HFFc6 (cell line): ENCODE results near the gene FHAD1. TPM values are rescaled to one million over a fixed set of nuclear protein-coding genes. Genes with fewer than 3 reads are reported as not detected.
"Not testable (repeated sequence)": the region's sequence is repeated elsewhere in the genome, so short reads cannot be mapped to it uniquely, and the experiment has no call there.

Experiments
- DNase-seq: peaks from one replicate; pipeline ENCODE4 v3.0.0-alpha.2; 2018
- H3K27ac Mint-ChIP-seq: 2 replicates; pipeline ENCODE4 v1.8.0; 2020; ENCODE audit warnings: mild to moderate bottlenecking, mixed read lengths
- H3K27me3 Mint-ChIP-seq: 2 replicates; pipeline ENCODE4 v1.8.0; 2021; ENCODE audit warnings: mild to moderate bottlenecking, moderate library complexity, mixed read lengths; ENCODE audit not compliant: insufficient read depth
- H3K36me3 Mint-ChIP-seq: 2 replicates; pipeline ENCODE4 v1.8.0; 2021; ENCODE audit warnings: low read depth, mixed read lengths
- H3K4me1 Mint-ChIP-seq: 2 replicates; pipeline ENCODE4 v1.8.0; 2020; ENCODE audit warnings: low read depth, mixed read lengths
- H3K4me3 Mint-ChIP-seq: 2 replicates; pipeline ENCODE4 v1.8.0; 2020; ENCODE audit warnings: mild to moderate bottlenecking, moderate library complexity, mixed read lengths
- H3K9me3 Mint-ChIP-seq: 2 replicates; pipeline ENCODE4 v1.8.0; 2020; ENCODE audit warnings: mild to moderate bottlenecking, mixed read lengths
- CTCF ChIP-seq: fragments of 200-600 bp; sonication (generic); IDR thresholded peaks from 2 replicates; pipeline ENCODE4 v1.5.0; 2021; ENCODE audit warnings: antibody characterized with exemption, mild to moderate bottlenecking
- total RNA-seq, 6 experiments: library from RNA; stranded (reverse); fragmentation: NEBNext Ultra II Directional; extraction: Animal tissue kit (Norgen Biotek cat#: 25700); gene quantifications; 2 replicates in 1 of 6; 3 replicates in 5 of 6; pipeline ENCODE4 v1.2.3, GENCODE V29; 2021

FHAD1 gene
- total RNA-seq, 6 experiments from 2014 or later = 0.16 to 0.25 TPM; not detected in 4

GRCh38 chr1:15296585-15297321 is 49.7 kb downstream of the FHAD1 start:
- H3K27ac Mint-ChIP-seq = no peak overlapping the region
- no peak for TF ChIP-seq CTCF
- H3K36me3 Mint-ChIP-seq = no peaks in the 10 kb centered on the region
- H3K27me3 Mint-ChIP-seq = peaks cover 4% of the 10 kb centered on the region
- no peaks in the 10 kb centered on the region for H3K9me3 Mint-ChIP-seq
- H3K4me1 Mint-ChIP-seq = peaks cover 9% of the 10 kb centered on the region
- H3K4me3 Mint-ChIP-seq = no peak overlapping the region
- DNase-seq = no peak

DNA sequence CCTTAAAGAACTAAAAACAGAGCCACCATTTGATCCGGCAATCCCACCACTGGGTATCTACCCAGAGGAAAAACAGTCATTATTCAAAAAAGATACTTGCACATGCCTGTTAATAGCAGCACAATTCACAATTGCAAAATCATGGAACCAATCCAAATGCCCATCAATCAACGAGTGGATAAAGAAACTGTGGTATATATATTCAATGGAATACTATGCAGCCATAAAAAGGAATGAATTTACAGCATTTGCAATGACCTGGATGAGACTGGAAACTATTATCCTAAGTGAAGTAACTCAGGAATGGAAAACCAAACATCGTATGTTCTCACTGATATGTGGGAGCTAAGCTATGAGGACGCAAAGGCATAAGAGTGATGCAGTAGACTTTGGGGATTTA is 51.0 kb downstream of the FHAD1 start:
- not testable (repeated sequence) for H3K27ac Mint-ChIP-seq, DNase-seq, H3K27me3 Mint-ChIP-seq, H3K36me3 Mint-ChIP-seq, H3K4me3 Mint-ChIP-seq, H3K9me3 Mint-ChIP-seq, H3K4me1 Mint-ChIP-seq

GRCh38 chr1:15299179-15299578 is 52.2 kb downstream of the FHAD1 start:
- no peak for DNase-seq
- TF ChIP-seq CTCF = no peak
- no peak overlapping the region for H3K27ac Mint-ChIP-seq
- H3K4me1 Mint-ChIP-seq = peaks cover 9% of the 10 kb centered on the region
- H3K9me3 Mint-ChIP-seq = no peaks in the 10 kb centered on the region
- H3K36me3 Mint-ChIP-seq = no peaks in the 10 kb centered on the region
- H3K4me3 Mint-ChIP-seq = no peak overlapping the region
- H3K27me3 Mint-ChIP-seq = peaks cover 1% of the 10 kb centered on the region

GRCh38 chr1:15299806-15300205 is 52.8 kb downstream of the FHAD1 start:
- Mint-ChIP-seq H3K27me3 (peaks cover 1% of the 10 kb centered on the region), H3K9me3 (no peaks in the 10 kb centered on the region), H3K4me3 (no peak overlapping the region), H3K4me1 (peaks cover 12% of the 10 kb centered on the region), H3K36me3 (no peaks in the 10 kb centered on the region), H3K27ac (no peak overlapping the region)
- TF ChIP-seq CTCF = no peak
- no peak for DNase-seq

DNA sequence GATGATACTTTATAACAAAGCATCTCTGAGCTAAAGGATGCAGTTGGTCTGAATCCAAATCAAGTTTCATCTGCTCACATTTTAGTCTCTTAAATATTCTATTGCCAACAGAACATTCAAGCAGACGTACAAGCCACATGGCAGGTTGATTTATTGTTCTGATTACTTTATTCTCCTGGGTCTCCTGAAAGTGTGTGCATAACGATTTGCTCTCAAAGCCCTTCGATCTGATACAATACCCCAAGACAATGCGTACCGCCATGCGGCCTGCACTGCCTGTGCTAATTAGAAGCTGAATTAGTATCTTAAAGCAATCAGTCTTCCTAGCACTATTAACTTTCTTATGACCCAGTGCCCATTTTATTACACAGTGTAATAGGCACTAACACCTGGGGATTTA is 56.9 kb downstream of the FHAD1 start:
- Mint-ChIP-seq H3K9me3 (no peaks in the 10 kb centered on the region), H3K4me1 (peaks cover 6% of the 10 kb centered on the region), H3K36me3 (no peaks in the 10 kb centered on the region), H3K27me3 (peaks cover 19% of the 10 kb centered on the region), H3K4me3 (no peak overlapping the region), H3K27ac (no peak overlapping the region)
- no peak for DNase-seq
- no peak for TF ChIP-seq CTCF

DNA sequence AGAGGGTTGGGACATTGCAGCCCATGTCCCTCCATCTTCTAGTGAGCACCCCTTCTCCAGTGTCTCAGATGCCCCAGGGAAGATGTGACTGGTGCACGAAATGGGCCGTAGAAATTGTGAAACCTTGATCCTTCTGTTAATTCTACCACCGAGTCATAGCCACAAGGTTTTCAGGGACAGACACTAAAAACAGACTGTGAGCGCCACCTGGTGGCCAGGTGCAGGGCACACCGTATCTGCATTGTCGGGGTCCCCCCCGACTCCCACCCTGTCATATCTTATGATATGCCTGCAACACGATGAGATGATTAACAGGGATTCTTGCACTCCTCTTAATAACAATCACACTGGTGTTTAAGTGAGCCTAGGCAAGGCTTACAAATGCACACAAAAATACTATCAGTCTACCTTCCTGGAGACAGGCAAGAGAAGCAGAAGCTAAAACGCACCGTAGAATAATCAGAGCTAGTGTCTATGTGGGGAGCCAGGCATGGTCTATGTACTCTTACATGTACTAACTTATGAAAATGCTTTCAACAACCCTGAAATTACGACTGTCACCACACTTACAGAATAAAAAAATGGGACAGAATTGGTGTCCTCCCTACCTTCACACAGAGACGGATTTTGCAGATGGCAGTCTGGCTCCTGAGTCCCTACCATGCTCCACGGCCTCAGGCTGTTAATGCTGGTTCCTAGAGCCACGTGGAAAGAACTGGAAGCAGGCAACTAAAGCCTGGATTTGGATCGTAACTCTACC is 57.9 kb downstream of the FHAD1 start:
- no peaks in the 10 kb centered on the region for H3K9me3 Mint-ChIP-seq
- H3K4me3 Mint-ChIP-seq = no peak overlapping the region
- no peak overlapping the region for H3K27ac Mint-ChIP-seq
- peaks cover 6% of the 10 kb centered on the region for H3K4me1 Mint-ChIP-seq
- H3K36me3 Mint-ChIP-seq = no peaks in the 10 kb centered on the region
- peak; percentile 98 for TF ChIP-seq CTCF
- DNase-seq = peak; percentile 25
- peaks cover 27% of the 10 kb centered on the region for H3K27me3 Mint-ChIP-seq
